Esophagus muscularis mucosa (tissue), 3 donors: ENCODE measurements around the gene KCNQ4.

Experiments
- EP300 ChIP-seq: sonication (generic); formaldehyde crosslinking; IDR thresholded peaks from one replicate; pipeline ENCODE4 v1.6.1; 2017; ENCODE audit warnings: antibody characterized with exemption
- POLR2A ChIP-seq: fragments of 450-650 bp; IDR thresholded peaks from one replicate; pipeline ENCODE4 v1.6.1; 2017; ENCODE audit warnings: antibody characterized with exemption, moderate library complexity, mild to moderate bottlenecking, low read depth
- POLR2AphosphoS5 ChIP-seq, 2 donors: sonication (generic); formaldehyde crosslinking; IDR thresholded peaks; one replicate each; pipeline ENCODE4 v1.6.1; 2017; ENCODE audit warnings: antibody characterized with exemption in 2 of 2

DNA sequence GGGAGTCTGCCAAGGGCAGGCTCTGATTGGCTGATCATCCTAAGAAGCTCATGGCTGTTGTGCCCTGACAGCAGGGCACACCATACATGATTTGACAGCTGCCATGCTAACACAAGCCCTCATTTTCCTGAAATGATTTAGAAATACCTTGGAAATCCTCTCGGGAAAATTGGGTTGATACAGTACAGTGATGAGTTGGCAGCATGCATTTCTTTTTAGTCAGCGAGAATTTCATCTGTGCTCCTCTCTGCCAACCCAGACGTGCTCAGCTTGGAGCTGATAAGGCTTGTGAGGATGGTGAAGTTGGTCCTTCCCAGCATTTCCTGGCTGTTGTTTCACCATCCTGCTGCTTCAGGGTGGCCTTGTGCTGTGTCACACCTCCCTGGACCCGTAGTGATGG lies 22.6 kb upstream of the KCNQ4 start:
- no peak for TF ChIP-seq POLR2AphosphoS5 (IDR thresholded peaks at IDR 0.05)
- no peak for TF ChIP-seq POLR2A
- TF ChIP-seq EP300, result no peak
